Dendritic cell treated with granulocyte-macrophage colony-stimulating factor and Interleukin-4, amounts not matched to agents 40 ng/mL and 50 ng/mL, for 4 days (primary cell): ENCODE measurements around the gene RAPGEF5.
"Not testable (repeated sequence)": the region's sequence is repeated elsewhere in the genome, so short reads cannot be mapped to it uniquely, and the experiment has no call there.

Source experiments
- H3K27ac Mint-ChIP-seq: one replicate; pipeline ENCODE4 v1.8.0; 2022; ENCODE audit warnings: mild to moderate bottlenecking, mixed read lengths
- H3K27me3 Mint-ChIP-seq: one replicate; pipeline ENCODE4 v1.8.0; 2022; ENCODE audit warnings: mild to moderate bottlenecking, mixed read lengths
- H3K36me3 Mint-ChIP-seq: one replicate; pipeline ENCODE4 v1.8.0; 2022; ENCODE audit warnings: low read depth, mixed read lengths
- H3K4me1 Mint-ChIP-seq: one replicate; pipeline ENCODE4 v1.8.0; 2022; ENCODE audit warnings: low read depth, mixed read lengths
- H3K4me3 Mint-ChIP-seq: one replicate; pipeline ENCODE4 v1.8.0; 2022; ENCODE audit warnings: mild to moderate bottlenecking, moderate library complexity, mixed read lengths
- H3K9me3 Mint-ChIP-seq: one replicate; pipeline ENCODE4 v1.8.0; 2022; ENCODE audit warnings: mixed read lengths
- intact Hi-C: fragments of 100-400 bp; cut with micrococcal nuclease; formaldehyde crosslinking; loops from one replicate; pipeline ENCODE4 v1.15.0; 2022

The RAPGEF5 gene

GRCh38 chr7:22105550-22105949 is 251.4 kb downstream of the RAPGEF5 start:
- Mint-ChIP-seq H3K9me3 (no peaks in the 10 kb centered on the region), H3K27me3 (peaks cover 6% of the 10 kb centered on the region), H3K36me3 (no peaks in the 10 kb centered on the region), H3K4me3 (no peak overlapping the region), H3K4me1 (no peaks in the 10 kb centered on the region), H3K27ac (no peak overlapping the region)
- intact Hi-C loops, result no loop called here

- Mint-ChIP-seq H3K4me3 (no peak overlapping the region), H3K4me1 (no peaks in the 10 kb centered on the region), H3K9me3 (no peaks in the 10 kb centered on the region), H3K27ac (no peak overlapping the region), H3K36me3 (no peaks in the 10 kb centered on the region), H3K27me3 (no peaks in the 10 kb centered on the region)
- intact Hi-C loops, result no loop called here
These were observed 262.3 kb downstream of the RAPGEF5 start for GRCh38 chr7:22094413-22095342.

- Mint-ChIP-seq H3K27me3 (no peaks in the 10 kb centered on the region), H3K36me3 (no peaks in the 10 kb centered on the region), H3K9me3 (no peaks in the 10 kb centered on the region), H3K4me3 (no peak overlapping the region), H3K27ac (no peak overlapping the region), H3K4me1 (no peaks in the 10 kb centered on the region)
- intact Hi-C loops, result no loop called here
These were observed 263.0 kb downstream of the RAPGEF5 start for GRCh38 chr7:22093936-22094335.

GRCh38 chr7:22093001-22093400 is 264.0 kb downstream of the RAPGEF5 start:
- intact Hi-C loops, result no loop called here
- no peaks in the 10 kb centered on the region for H3K4me1 Mint-ChIP-seq
- H3K9me3 Mint-ChIP-seq, result no peaks in the 10 kb centered on the region
- no peaks in the 10 kb centered on the region for H3K27me3 Mint-ChIP-seq
- no peak overlapping the region for H3K4me3 Mint-ChIP-seq
- H3K36me3 Mint-ChIP-seq, result no peaks in the 10 kb centered on the region
- H3K27ac Mint-ChIP-seq, result no peak overlapping the region

DNA sequence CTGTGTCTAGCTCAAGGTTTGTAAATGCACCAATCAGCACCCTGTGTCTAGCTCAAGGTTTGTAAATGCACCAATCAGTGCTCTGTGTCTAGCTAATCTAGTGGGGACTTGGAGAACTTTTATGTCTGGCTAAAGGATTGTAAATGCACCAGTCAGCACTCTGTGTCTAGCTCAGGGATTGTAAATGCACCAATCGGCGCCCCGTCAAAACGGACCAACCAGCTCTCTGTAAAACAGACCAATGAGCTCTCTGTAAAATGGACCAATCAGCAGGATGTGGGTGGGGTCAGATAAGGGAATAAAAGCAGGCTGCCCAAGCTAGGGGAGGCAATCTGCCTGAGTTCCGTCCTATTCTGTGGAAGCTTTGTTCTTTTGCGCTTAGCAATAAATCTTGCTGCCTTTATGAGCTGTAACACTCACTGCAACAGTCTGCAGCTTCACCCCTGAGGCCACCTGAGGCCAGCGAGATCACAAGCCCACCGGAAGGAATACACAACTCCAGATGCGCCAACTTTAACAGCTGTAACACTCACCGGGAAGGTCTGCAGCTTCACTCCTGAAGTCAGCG is 265.9 kb downstream of the RAPGEF5 start:
- H3K4me3 Mint-ChIP-seq, H3K4me1 Mint-ChIP-seq, H3K27me3 Mint-ChIP-seq, intact Hi-C loops, H3K27ac Mint-ChIP-seq, H3K36me3 Mint-ChIP-seq, H3K9me3 Mint-ChIP-seq: not testable (repeated sequence)

DNA sequence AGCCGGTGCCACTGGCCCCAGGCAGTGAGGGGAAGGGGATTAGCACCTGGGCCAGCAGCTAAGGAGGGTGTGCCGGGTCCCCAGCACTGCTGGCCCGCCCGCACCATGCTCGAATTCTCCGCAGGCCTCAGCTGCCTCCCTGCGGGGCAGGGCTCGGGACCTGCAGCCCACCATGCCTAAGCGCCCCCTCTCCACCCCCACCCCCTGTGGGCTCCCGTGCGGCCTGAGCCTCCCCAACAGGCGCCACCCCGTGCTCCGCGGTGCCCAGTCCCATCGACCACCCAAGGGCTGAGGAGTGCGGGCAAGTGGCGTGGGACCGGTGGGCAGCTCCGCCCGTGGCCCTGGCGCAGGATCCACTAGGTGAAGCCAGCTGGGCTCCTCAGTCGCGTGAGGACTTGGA is 266.4 kb downstream of the RAPGEF5 start:
- no peaks in the 10 kb centered on the region for H3K27me3 Mint-ChIP-seq
- H3K36me3 Mint-ChIP-seq, result no peaks in the 10 kb centered on the region
- no peaks in the 10 kb centered on the region for H3K9me3 Mint-ChIP-seq
- H3K4me3 Mint-ChIP-seq, result no peak overlapping the region
- no peak overlapping the region for H3K27ac Mint-ChIP-seq
- intact Hi-C loops, result no loop called here
- no peaks in the 10 kb centered on the region for H3K4me1 Mint-ChIP-seq

GRCh38 chr7:22090107-22090506 is 266.8 kb downstream of the RAPGEF5 start:
- intact Hi-C loops, result no loop called here
- H3K27me3 Mint-ChIP-seq, result peaks cover 2% of the 10 kb centered on the region
- no peaks in the 10 kb centered on the region for H3K36me3 Mint-ChIP-seq
- no peaks in the 10 kb centered on the region for H3K4me1 Mint-ChIP-seq
- H3K9me3 Mint-ChIP-seq, result no peaks in the 10 kb centered on the region
- no peak overlapping the region for H3K27ac Mint-ChIP-seq
- no peak overlapping the region for H3K4me3 Mint-ChIP-seq

DNA sequence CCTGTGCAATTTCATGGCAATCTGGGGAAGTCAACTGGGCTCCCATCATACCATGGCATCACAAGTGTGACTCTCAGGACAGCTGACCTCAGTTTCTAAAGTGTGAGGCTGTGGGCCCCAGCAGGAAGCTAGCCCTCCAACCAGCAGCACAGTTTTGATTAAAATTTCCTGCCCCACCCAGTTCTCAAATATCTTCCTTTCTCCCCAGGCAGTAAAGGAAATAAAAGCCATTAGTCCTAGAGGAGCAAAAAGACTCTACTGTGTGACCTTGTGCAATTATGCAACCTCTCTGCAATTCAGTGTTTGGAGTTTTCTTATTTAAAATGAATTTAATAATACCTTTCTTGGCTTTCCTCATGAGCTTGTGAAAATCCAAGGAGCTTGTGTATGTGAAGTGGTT is 268.1 kb downstream of the RAPGEF5 start:
- Mint-ChIP-seq H3K9me3 (no peaks in the 10 kb centered on the region), H3K36me3 (no peaks in the 10 kb centered on the region), H3K27ac (no peak overlapping the region), H3K27me3 (peaks cover 5% of the 10 kb centered on the region), H3K4me1 (peaks cover under 1% of the 10 kb centered on the region), H3K4me3 (no peak overlapping the region)
- intact Hi-C loops, result no loop called here

GRCh38 chr7:22087861-22088260 is 269.1 kb downstream of the RAPGEF5 start:
- Mint-ChIP-seq H3K4me3 (no peak overlapping the region), H3K36me3 (no peaks in the 10 kb centered on the region), H3K9me3 (no peaks in the 10 kb centered on the region), H3K27me3 (peaks cover 11% of the 10 kb centered on the region), H3K4me1 (peaks cover 10% of the 10 kb centered on the region), H3K27ac (no peak overlapping the region)
- intact Hi-C loops, result no loop called here

- Mint-ChIP-seq H3K9me3 (peaks cover 6% of the 10 kb centered on the region), H3K36me3 (no peaks in the 10 kb centered on the region), H3K4me1 (peaks cover 21% of the 10 kb centered on the region), H3K4me3 (peak overlapping the region; percentile 78), H3K27ac (no peak overlapping the region), H3K27me3 (peaks cover 32% of the 10 kb centered on the region)
- intact Hi-C loops, result no loop called here
These were observed 273.2 kb downstream of the RAPGEF5 start for GRCh38 chr7:22083704-22084240.

DNA sequence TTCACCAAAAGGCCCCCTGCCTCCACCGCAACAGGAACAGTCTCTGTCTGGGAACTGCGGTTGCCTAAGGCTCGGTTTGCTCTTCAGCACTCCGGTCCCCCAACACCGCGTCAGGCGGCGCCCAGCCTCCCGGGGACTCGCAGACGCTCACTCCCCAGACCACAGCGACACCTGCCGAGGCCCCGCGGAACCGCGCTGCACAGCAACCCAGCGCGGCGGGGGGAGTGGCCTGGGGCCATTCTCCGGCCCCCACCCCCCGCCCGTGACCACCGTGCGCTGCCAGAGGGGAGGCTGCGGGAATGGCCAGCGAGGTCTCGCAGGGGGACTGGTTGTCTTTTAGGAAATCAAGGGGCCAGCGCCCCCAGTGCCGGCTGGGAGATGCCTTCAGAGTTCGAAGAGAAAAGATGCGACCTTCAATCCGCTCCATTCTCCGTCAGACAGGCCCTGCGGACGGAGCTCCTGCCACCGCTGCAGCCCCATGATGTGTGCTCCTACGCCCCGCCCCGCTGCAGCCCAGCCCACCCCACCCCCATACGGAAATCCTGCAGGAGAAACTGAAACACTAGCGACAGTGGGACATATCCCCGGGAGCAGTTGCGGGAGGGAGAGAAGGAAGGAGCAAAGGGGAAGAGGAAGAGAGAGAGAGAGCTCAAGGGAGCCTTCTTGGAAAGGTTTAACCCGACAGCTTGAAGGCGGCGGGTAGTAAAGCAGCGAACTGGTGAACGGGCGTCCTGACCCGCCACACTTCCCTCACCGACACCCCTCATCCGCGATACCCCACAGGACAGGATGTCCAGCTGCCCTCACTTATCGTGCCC is 273.9 kb downstream of the RAPGEF5 start:
- intact Hi-C loops, result no loop called here
- Mint-ChIP-seq H3K9me3 (peaks cover 6% of the 10 kb centered on the region), H3K4me3 (peak overlapping the region; percentile 78), H3K4me1 (peaks cover 21% of the 10 kb centered on the region), H3K36me3 (no peaks in the 10 kb centered on the region), H3K27me3 (peaks cover 33% of the 10 kb centered on the region), H3K27ac (peak overlapping the region; percentile 53)

GRCh38 chr7:22082553-22082885 is 274.4 kb downstream of the RAPGEF5 start:
- Mint-ChIP-seq H3K4me1 (peaks cover 21% of the 10 kb centered on the region), H3K27ac (peak overlapping the region; percentile 53), H3K27me3 (peaks cover 38% of the 10 kb centered on the region), H3K36me3 (no peaks in the 10 kb centered on the region), H3K4me3 (peak overlapping the region; percentile 78), H3K9me3 (peaks cover 6% of the 10 kb centered on the region)
- intact Hi-C loops, result no loop called here

DNA sequence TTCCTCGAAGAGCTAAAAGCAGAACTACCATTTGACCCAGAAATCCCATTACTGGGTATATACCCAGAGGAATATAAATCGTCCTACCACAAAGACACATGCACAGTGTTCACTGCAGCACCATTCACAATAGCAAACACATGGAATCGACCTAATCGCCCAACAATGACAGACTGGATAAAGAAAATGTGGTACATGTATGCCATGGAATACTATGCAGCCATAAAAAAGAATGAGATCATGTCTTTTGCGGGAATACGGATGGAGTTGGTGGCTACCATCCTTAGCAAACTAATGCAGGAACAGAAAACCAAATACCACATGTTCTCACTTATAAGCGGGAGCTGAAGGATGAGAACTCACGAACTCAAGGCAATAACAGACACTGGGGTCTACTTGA is 276.7 kb downstream of the RAPGEF5 start:
- Mint-ChIP-seq H3K27me3 (peaks cover 38% of the 10 kb centered on the region), H3K4me1 (peaks cover 21% of the 10 kb centered on the region)
- H3K27ac Mint-ChIP-seq, H3K4me3 Mint-ChIP-seq, H3K36me3 Mint-ChIP-seq, intact Hi-C loops, H3K9me3 Mint-ChIP-seq: not testable (repeated sequence)

DNA sequence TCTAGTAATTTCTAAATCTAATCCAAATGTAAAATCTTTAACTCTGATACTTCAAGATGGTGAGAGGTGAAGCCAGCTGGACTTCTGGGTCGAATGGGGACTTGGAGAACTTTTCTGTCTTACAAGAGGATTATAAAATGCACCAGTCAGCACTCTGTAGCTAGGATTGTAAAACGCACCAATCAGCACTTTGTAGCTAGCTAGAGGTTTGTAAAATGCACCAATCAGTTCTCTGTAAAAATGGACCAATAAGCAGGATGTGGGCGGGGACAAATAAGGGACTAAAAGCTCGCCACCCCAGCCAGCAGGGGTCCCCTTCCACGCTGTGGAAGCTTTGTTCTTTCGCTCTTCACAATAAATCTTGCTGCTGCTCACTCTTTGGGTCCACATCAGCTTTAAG is 278.1 kb downstream of the RAPGEF5 start:
- peaks cover 40% of the 10 kb centered on the region for H3K27me3 Mint-ChIP-seq
- intact Hi-C loops, H3K27ac Mint-ChIP-seq, H3K4me3 Mint-ChIP-seq, H3K9me3 Mint-ChIP-seq, H3K36me3 Mint-ChIP-seq: not testable (repeated sequence)
- peaks cover 21% of the 10 kb centered on the region for H3K4me1 Mint-ChIP-seq
